ENCODE results near the gene DCUN1D3.
A peak's percentile ranks its signal among the peaks of the same experiment; 100 is the strongest.

The DCUN1D3 gene

GRCh38 chr16:20920799-20921198 lies 20.6 kb upstream of the DCUN1D3 start:
- ChIA-PET POLR2A (ENCODE audit: low non-redundant PET) (no interaction called here), CTCF (no interaction called here)
- no peak for DNase-seq (ENCODE audit: low spot score)
- TF ChIP-seq CTCF (conservative IDR thresholded peaks at IDR 0.05; ENCODE audit: low read depth), result no peak
- no peak overlapping the region for H3K27ac ChIP-seq

GRCh38 chr16:20920091-20920490 lies 19.9 kb upstream of the DCUN1D3 start:
- DNase-seq (ENCODE audit: low spot score), result no peak
- ChIA-PET POLR2A (ENCODE audit: low non-redundant PET) (no interaction called here), CTCF (interaction anchor here (0.7 kb wide), 1 partner anchor 71 kb away, joined by 3 read pairs; no protein-coding TSS in a partner anchor)
- H3K27ac ChIP-seq, result no peak overlapping the region
- TF ChIP-seq CTCF (conservative IDR thresholded peaks at IDR 0.05; ENCODE audit: low read depth), result no peak

GRCh38 chr16:20918486-20919239 lies 18.5 kb upstream of the DCUN1D3 start:
- no peak overlapping the region for H3K27ac ChIP-seq
- ChIA-PET CTCF (no interaction called here), POLR2A (ENCODE audit: low non-redundant PET) (no interaction called here)
- no peak for TF ChIP-seq CTCF (conservative IDR thresholded peaks at IDR 0.05; ENCODE audit: low read depth)
- no peak for DNase-seq (ENCODE audit: low spot score)

- CTCF ChIA-PET, result no interaction called here
- no peak for TF ChIP-seq CTCF (conservative IDR thresholded peaks at IDR 0.05; ENCODE audit: low read depth)
- H3K27ac ChIP-seq, result no peak overlapping the region
- no peak for DNase-seq (ENCODE audit: low spot score)
- POLR2A ChIA-PET (ENCODE audit: low non-redundant PET), result no interaction called here
These were observed 16.8 kb upstream of the DCUN1D3 start for GRCh38 chr16:20916942-20917341.

- CTCF ChIA-PET, result no interaction called here
- no peak for DNase-seq (ENCODE audit: low spot score)
- TF ChIP-seq CTCF (conservative IDR thresholded peaks at IDR 0.05; ENCODE audit: low read depth), result no peak
- POLR2A ChIA-PET (ENCODE audit: low non-redundant PET), result no interaction called here
- H3K27ac ChIP-seq, result no peak overlapping the region; the same call in 1 of the 2 replicates
These were observed 16.1 kb upstream of the DCUN1D3 start for GRCh38 chr16:20916289-20916688.

GRCh38 chr16:20911361-20911760 lies 11.2 kb upstream of the DCUN1D3 start:
- no peak for TF ChIP-seq CTCF (conservative IDR thresholded peaks at IDR 0.05; ENCODE audit: low read depth)
- DNase-seq (ENCODE audit: low spot score), result peak; percentile 14
- peak overlapping the region; percentile 88 for H3K27ac ChIP-seq
- CTCF ChIA-PET, result no interaction called here
- POLR2A ChIA-PET (ENCODE audit: low non-redundant PET), result no interaction called here

All from RWPE1 (cell line).